HG03558 (cell line): ENCODE data around the gene DARS2.
"Not testable (repeated sequence)": the region's sequence is repeated elsewhere in the genome, so short reads cannot be mapped to it uniquely, and the experiment has no call there.

Source experiments
- ATAC-seq: cut with Tn5 transposase; IDR thresholded peaks from one replicate; pipeline ENCODE4 v1.9.1; 2021; ENCODE audit warnings: moderate number of reproducible peaks; ENCODE audit not compliant: unreplicated experiment; ENCODE audit errors: extremely low read depth

DARS2 gene

DNA sequence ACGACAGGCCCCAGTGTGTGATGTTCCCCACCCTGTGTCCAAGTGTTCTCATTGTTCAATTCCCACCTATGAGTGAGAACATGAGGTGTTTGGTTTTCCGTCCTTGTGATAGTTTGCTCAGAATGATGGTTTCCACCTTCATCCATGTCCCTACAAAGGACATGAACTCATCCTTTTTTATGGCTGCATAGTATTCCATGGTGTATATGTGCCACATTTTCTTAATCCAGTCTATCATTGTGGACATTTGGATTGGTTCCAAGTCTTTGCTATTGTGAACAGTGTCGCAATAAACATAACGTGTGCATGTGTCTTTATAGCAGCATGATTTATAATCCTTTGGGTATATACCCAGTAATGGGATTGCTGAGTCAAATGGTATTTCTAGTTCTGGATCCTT lies 56.6 kb downstream of the DARS2 start:
- not testable (repeated sequence) for ATAC-seq

DNA sequence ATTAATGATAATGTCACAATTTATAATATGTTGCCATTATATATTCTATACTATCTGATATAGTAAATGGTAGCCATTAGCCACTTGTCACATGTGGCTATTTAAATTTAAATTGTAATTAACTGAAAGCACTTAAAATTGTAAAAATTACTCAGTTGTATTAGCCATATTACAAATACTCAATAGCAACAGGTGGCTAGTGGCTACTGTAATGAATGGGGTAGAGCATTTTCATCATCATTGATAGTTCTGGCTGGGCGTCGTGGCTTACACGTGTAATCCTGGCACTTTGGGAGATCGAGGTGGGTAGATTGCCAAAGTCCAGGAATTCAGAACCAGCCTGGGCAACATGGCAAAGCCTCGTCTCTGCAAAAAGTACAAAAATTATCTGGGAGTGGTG lies 60.2 kb downstream of the DARS2 start:
- no peak for ATAC-seq

DNA sequence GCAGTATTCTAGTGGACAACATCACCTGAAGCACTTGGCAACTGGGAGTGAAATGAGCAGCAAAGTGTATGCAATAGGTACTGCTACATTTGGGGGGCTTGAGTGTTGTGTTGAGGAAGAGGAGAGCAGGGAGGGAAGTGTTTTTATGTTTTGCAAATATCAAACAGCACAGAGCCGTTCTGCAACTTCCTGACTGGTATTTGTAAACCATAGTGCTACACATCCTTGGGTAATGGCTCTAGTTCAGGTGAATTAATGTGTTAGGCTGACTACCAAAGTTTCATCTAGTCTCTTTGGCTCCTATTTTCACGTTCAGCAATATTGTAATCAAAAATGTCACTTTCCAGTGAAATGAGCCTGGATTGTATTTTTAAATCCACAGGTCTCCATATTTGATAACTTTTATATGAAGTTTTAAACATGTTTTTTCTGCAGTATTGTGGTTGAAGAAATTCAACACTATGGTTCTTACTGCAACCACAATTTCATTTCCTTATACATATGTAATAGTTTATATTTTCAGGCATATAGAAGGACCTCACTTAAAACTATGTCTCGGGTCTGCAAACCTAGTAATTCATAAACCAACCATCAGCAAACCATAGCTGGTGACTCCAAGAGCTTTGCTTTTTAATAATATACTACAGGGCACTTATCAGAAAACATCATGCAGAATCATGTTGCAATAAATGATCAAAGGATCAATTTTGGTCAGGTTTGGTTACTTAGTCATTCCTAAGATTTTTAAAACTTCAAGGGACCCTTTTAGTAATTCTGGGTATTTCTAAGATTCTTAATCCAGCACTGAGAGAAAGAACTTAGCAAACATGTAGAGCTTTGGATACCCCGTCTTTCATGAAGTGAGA lies 62.5 kb downstream of the DARS2 start:
- no peak for ATAC-seq

DNA sequence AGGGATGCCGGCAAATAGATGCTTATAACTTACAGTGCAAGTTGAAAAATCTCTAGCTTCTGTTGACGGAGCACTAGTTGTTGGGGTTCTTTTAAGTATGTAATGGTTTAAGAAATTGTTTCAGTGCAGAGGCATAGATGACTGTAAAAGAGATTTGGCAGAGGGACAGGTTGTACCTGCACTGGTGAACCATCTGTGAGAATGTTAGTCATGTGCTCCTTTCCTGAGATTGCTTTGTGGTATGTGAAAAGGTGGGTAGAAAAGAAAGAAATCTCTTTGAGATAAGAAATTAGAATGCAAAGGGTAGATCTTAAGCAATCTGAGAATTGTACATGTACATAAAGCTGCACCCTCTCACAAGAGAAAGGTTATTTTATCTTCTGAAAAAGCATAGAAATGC lies 63.2 kb downstream of the DARS2 start:
- ATAC-seq = no peak

DNA sequence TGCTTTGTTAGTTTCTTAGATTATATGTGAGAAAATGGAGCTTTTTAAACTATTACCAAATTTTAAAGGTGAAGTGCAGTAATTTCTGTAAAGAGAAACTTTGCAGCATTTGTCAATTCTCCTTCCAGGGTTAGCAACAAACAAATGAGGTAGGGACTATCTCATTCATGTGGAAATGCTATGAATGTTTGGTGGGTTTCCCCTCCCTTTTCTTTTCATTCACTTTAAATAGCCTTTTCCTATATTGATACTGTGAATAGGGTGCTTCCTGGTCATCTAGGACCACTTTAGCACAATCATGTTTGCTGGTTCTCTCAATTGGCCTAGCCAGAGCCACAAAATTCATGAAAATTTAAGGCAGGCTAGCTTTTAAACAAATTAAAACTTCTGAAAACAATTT lies 64.3 kb downstream of the DARS2 start:
- ATAC-seq = no peak

DNA sequence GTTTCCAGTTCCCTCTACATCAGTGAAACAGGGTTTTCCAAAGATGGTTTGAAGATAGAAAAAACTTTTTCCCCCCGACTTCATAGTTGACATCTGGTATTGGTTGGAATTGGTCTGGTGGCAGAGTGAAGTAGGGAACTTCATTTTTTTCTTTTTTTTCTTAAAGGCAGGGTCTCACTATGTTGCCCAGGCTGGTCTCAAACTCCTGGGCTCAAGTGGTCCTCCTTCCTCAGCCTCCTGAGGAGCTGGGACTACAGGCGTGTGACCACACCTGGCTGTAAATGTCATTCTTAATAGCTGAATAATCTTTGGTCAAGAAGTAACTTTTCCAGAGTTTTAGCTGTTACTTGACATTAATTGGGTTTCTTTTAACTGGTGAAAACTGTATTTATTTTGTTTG lies 65.4 kb downstream of the DARS2 start:
- no peak for ATAC-seq

DNA sequence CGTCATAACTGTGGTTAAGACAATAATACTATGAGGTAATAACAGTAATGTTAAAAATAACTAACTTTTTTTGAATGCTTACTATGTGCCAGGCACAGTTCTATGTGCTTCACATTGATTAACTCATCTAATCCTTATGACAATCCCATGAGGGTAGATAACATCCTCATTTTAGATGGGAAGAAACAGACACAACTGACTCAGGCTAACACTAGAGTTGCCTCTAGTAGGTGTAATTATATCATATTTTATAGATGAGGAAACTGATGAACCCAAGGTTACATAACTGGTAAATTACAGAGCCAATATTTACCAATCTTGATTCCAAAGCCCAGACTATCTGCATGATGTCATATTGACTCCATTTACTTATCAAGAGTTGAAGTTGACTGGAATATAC lies 69.1 kb downstream of the DARS2 start:
- no peak for ATAC-seq

DNA sequence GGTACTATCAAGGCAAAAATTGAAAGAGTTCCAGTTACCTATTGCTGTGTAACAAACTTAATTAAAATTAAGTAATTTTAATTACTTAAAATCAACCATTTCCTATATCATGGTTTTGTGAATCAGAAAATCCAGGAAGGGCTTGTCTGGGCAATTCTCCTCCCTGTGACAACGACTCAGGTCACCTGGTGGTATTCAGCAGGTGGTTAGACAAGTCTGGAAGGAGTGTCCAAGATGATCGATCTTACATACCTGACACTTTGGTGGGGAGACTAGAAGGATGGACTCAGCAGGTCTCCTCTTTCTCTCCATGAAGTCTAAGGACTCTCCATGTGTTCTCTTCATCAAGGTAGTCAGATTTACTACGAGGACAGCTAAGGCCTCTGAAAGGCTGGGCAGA lies 69.7 kb downstream of the DARS2 start:
- no peak for ATAC-seq

DNA sequence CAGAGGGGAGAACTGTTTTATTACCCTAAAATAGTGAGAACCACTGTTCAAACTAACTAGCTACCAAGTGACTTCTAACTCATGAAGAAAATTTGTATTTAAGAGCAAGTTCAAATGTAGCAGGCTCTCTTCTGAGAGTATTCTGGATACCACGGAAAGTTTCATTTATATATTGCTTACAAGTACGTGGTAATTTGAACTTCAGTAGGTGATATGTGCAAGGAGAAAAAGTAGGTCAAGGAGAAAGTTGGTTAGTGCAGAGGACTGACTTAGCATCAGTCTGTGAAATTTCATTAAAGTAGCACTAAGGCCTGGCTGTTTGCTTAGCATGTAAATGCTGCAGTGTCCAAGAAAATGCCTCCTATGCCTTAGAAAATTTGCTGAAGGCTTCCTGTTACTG lies 76.0 kb downstream of the DARS2 start:
- no peak for ATAC-seq

DNA sequence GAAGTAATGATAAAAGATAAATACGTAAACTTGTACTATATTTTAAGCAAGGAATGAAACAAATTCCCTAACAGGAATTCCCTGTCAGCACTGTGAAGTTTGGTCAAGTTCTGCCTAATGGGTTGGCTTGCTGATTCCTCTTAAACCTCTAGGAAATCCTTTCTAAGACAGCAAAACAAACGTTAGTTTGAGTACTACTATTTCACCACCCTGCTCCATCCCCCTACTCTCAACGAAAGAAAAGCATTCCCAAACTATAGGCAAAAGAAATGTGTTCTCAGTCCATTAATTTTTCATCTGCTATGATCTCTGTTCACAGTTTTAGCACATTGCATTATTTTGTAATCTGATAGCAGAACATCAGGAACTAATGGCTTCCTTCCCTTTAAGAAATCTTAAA lies 76.5 kb downstream of the DARS2 start:
- no peak for ATAC-seq

DNA sequence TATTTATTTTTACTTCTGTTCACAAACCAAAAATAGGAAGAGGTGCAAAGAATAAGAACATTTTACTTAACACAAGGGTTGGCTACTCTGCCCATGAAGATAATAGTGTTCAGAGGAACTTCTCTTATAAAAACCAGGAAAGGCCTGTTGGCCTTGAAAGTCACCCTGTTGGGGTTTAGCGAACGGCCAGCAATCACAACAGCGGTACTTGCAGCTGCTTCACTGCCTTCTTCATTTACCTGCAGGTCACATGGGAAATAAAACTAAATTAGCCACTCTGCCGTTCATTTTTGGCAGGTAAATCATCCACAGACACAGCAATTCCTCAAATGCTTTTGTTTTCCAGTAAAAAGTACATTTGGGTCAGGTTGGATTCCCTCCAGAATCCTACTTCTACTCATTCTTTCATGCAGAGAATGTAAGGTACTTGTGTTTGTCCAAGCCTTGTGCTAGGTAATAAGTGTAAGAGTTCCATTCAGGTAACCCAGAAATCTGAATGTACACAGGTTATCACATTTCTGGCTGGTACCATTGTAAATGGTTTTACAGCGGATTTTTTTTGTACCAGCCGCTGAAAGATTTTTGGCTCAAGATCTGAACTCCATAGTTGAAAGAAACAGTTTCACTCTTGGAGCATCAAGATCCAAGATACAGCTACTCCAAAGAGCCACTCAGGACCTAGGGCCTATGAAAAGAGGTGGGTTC lies 79.5 kb downstream of the DARS2 start:
- no peak for ATAC-seq
